Measurements from ENCODE around the gene ARHGEF1. TPM values are rescaled to one million over a fixed set of nuclear protein-coding genes. Genes with fewer than 3 reads are reported as not detected.

The ARHGEF1 gene
- total and polyA plus RNA-seq, 2 donors (not counting 1 experiment from before 2014, with no cell fraction given), result 646 to 886 TPM

- 95% methylated on average over 5 of the region's 8 CpGs for WGBS (ENCODE audit: insufficient coverage)
- H3K4me3 Mint-ChIP-seq, result no peak overlapping the region
- no peak overlapping the region for H3K4me2 ChIP-seq (replicated peaks; ENCODE audit: low read depth, low read length, poor library complexity, severe bottlenecking)
- H3K9me3 Mint-ChIP-seq (ENCODE audit: insufficient read depth), result no peaks in the 10 kb centered on the region
- peaks cover 0 to 57% of the 10 kb centered on the region in 2 experiments for H3K36me3 ChIP-seq (replicated peaks in 1 of 2; ENCODE audit: control extremely low read depth in 1 of 2, control insufficient read depth in 1 of 2, extremely low read depth in 1 of 2, insufficient read depth in 2 of 2, low read length in 1 of 2)
- H3K4me3 ChIP-seq (ENCODE audit: control extremely low read depth in 1 of 5, extremely low read depth in 1 of 5, insufficient read depth in 1 of 5, low read depth in 2 of 5, low read length in 4 of 5), result no peak overlapping the region
- no peak overlapping the region for H3K27ac ChIP-seq (ENCODE audit: low read length in 2 of 2)
- no peaks in the 10 kb centered on the region for H3K27me3 Mint-ChIP-seq
- no peaks in the 10 kb centered on the region for H3K9me3 ChIP-seq (ENCODE audit: control extremely low read depth in 1 of 3, control insufficient read depth in 2 of 3, insufficient read depth in 1 of 3, low read length in 2 of 3)
- intact Hi-C loops (cut with micrococcal nuclease), result no loop called here
- peak overlapping the region; percentile 41 for H3K27ac Mint-ChIP-seq
- ChIA-PET CTCF (interaction anchor here (1.1 to 7.3 kb wide), 7 partner anchors 13 to 56 kb away, joined by 3 to 180 read pairs (median 4); partner anchors contain the start of genes CD79A and RPS19), POLR2A (interaction anchor here (7.7 kb wide), 1 partner anchor 14 kb away, joined by 92 read pairs; the partner anchor contains the start of gene CD79A)
- peaks cover 36 to 65% of the 10 kb centered on the region in 2 donors for H3K4me1 ChIP-seq (ENCODE audit: control insufficient read depth in 2 of 2, insufficient read depth in 2 of 2, low read length in 2 of 2)
- TF ChIP-seq, protein P1, sequence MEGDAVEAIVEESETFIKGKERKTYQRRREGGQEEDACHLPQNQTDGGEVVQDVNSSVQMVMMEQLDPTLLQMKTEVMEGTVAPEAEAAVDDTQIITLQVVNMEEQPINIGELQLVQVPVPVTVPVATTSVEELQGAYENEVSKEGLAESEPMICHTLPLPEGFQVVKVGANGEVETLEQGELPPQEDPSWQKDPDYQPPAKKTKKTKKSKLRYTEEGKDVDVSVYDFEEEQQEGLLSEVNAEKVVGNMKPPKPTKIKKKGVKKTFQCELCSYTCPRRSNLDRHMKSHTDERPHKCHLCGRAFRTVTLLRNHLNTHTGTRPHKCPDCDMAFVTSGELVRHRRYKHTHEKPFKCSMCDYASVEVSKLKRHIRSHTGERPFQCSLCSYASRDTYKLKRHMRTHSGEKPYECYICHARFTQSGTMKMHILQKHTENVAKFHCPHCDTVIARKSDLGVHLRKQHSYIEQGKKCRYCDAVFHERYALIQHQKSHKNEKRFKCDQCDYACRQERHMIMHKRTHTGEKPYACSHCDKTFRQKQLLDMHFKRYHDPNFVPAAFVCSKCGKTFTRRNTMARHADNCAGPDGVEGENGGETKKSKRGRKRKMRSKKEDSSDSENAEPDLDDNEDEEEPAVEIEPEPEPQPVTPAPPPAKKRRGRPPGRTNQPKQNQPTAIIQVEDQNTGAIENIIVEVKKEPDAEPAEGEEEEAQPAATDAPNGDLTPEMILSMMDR (IDR thresholded peaks at IDR 0.05), result no peak
- TF ChIP-seq EZH2 (IDR thresholded peaks at IDR 0.05; ENCODE audit: borderline replicate concordance, insufficient read depth, low read depth, low read length, poor library complexity, severe bottlenecking), result no peak
- H3K79me2 ChIP-seq (ENCODE audit: control insufficient read depth, insufficient read depth, low read length), result peaks cover 91% of the 10 kb centered on the region
- no peak overlapping the region for H3K9ac ChIP-seq (ENCODE audit: low read length)
- peaks cover 48% of the 10 kb centered on the region for H3K4me1 Mint-ChIP-seq
- no peaks in the 10 kb centered on the region for H3K27me3 ChIP-seq (replicated peaks in 1 of 4; ENCODE audit: control extremely low read depth in 1 of 4, control insufficient read depth in 3 of 4, insufficient read depth in 4 of 4, low read length in 3 of 4)
- no peak overlapping the region for H2AFZ ChIP-seq (ENCODE audit: insufficient read depth, low read depth, low read length, poor library complexity, severe bottlenecking)
- ATAC-seq (ENCODE audit: low read depth) (no peak), DNase-seq (no peak)
- H4K20me1 ChIP-seq (ENCODE audit: control insufficient read depth, insufficient read depth, low read length, poor library complexity, severe bottlenecking), result peaks cover 80% of the 10 kb centered on the region
These were observed 6.9 kb downstream of the ARHGEF1 start for GRCh38 chr19:41889896-41890295.

DNA sequence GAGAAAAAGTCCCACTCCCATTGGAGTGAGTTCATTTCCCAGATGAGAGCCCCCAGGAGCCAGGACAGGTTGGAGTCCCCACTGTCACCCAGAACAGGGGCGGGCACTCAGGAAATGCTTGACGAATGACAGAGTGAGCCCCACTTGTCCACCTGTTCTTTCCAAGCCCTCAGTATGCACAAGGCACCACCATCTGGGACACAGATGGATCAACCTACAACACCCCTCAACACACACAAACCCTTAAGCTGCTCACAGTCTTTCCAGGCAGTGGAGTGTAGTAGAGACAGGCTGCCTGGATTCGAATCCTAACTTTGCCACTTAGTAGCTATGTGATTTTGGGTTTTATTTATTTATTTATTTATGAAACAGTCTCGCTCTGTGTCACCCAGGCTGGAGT is 8.0 kb downstream of the ARHGEF1 start:
- DNase-seq, result no peak
- H3K27me3 Mint-ChIP-seq, result no peaks in the 10 kb centered on the region
- H3K9ac ChIP-seq (ENCODE audit: low read length), result no peak overlapping the region
- WGBS (ENCODE audit: insufficient coverage), result 100% methylated on average over 2 of the region's 4 CpGs
- peaks cover 45% of the 10 kb centered on the region for H3K4me1 Mint-ChIP-seq
- no peak overlapping the region for H3K4me2 ChIP-seq (replicated peaks; ENCODE audit: low read depth, low read length, poor library complexity, severe bottlenecking)
- H3K4me3 Mint-ChIP-seq, result no peak overlapping the region
- POLR2A ChIA-PET, result interaction anchor here (7.7 kb wide), 1 partner anchor 15 kb away, joined by 92 read pairs; the partner anchor contains the start of gene CD79A
- H3K27ac Mint-ChIP-seq, result no peak overlapping the region
- H3K4me3 ChIP-seq (ENCODE audit: control extremely low read depth in 1 of 5, extremely low read depth in 1 of 5, insufficient read depth in 1 of 5, low read depth in 2 of 5, low read length in 4 of 5), result no peak overlapping the region
- H4K20me1 ChIP-seq (ENCODE audit: control insufficient read depth, insufficient read depth, low read length, poor library complexity, severe bottlenecking), result peaks cover 80% of the 10 kb centered on the region
- ATAC-seq (ENCODE audit: low read depth), result no peak
- H2AFZ ChIP-seq (ENCODE audit: insufficient read depth, low read depth, low read length, poor library complexity, severe bottlenecking), result no peak overlapping the region
- H3K9me3 ChIP-seq (ENCODE audit: control extremely low read depth in 1 of 3, control insufficient read depth in 2 of 3, insufficient read depth in 1 of 3, low read length in 2 of 3), result no peaks in the 10 kb centered on the region
- H3K27ac ChIP-seq (ENCODE audit: low read length in 2 of 2), result no peak overlapping the region
- peaks cover 89% of the 10 kb centered on the region for H3K79me2 ChIP-seq (ENCODE audit: control insufficient read depth, insufficient read depth, low read length)
- H3K36me3 ChIP-seq (replicated peaks in 1 of 2; ENCODE audit: control extremely low read depth in 1 of 2, control insufficient read depth in 1 of 2, extremely low read depth in 1 of 2, insufficient read depth in 2 of 2, low read length in 1 of 2), result peaks cover 2 to 66% of the 10 kb centered on the region in 2 experiments
- H3K9me3 Mint-ChIP-seq (ENCODE audit: insufficient read depth), result no peaks in the 10 kb centered on the region
- H3K4me1 ChIP-seq (ENCODE audit: control insufficient read depth in 2 of 2, insufficient read depth in 2 of 2, low read length in 2 of 2), result peaks cover 26 to 55% of the 10 kb centered on the region in 2 donors
- TF ChIP-seq, protein P1 (IDR thresholded peaks at IDR 0.05), result no peak
- no peak for TF ChIP-seq EZH2 (IDR thresholded peaks at IDR 0.05; ENCODE audit: borderline replicate concordance, insufficient read depth, low read depth, low read length, poor library complexity, severe bottlenecking)
- no peaks in the 10 kb centered on the region for H3K27me3 ChIP-seq (replicated peaks in 1 of 4; ENCODE audit: control extremely low read depth in 1 of 4, control insufficient read depth in 3 of 4, insufficient read depth in 4 of 4, low read length in 3 of 4)
- CTCF ChIA-PET, result interaction anchor here (1.0 to 2.0 kb wide), 3 partner anchors 13 to 31 kb away, joined by 3 to 11 read pairs (median 3); partner anchors contain the start of gene RPS19
- intact Hi-C loops (cut with micrococcal nuclease), result no loop called here
